HG03108 (cell line): ENCODE measurements around the gene BORCS8.
"Not testable (repeated sequence)": the region's sequence is repeated elsewhere in the genome, so short reads cannot be mapped to it uniquely, and the experiment has no call there.

ENCODE experiments used
- ATAC-seq: cut with Tn5 transposase; IDR thresholded peaks from one replicate; pipeline ENCODE4 v1.9.1; 2021; ENCODE audit warnings: moderate library complexity; ENCODE audit not compliant: unreplicated experiment

Gene BORCS8

DNA sequence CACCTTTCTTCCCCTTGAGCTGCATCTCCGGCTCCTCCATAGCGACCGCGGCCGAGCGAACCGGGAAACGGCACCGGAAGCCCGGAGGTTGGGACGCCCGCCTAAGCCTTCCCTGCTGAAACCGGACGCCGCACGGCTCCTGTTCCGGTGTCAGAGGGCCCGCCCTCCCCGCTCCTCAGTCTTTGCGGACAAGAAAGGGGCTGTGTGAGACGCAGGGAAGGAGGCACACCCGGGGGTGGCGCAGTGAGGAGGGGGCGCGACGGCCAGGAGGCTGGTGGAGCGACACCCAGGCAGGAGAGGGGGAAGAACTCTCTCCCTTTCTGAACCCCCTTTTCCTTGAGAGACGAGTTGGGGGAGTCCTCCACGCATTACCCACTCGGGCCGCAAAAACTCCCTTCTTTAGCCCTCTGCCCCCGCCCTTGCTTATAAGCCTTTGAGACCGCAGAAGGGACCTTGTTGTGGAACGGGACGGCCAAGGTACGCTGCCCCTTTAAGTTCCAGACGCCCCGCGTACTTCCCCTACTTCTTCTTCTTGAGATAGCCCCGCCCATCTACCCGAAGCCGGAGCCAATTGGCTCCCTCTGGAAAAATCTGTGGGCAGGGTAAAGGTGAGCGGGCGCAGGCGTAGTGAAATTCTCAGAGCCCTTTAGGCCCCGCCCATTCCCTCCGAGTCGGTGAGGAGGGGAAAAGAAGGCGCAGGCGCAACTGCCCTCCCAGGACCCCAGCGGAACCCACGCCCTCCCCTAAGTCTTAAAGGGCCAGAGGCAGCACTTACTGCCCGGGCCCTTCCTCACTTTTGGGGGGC lies at the start of gene BORCS8, which contains the start of gene RFXANK:
Gene BORCS8, minus strand, starts transcription at position 75 of the 805 bp plus-strand sequence. Its CDS starts 35 bp downstream, at position 40.
Gene RFXANK, plus strand, starts transcription at position 181 of the 805 bp plus-strand sequence. CDS start 1,689 bp downstream, outside the sequence.
- ATAC-seq = peak; percentile 86

DNA sequence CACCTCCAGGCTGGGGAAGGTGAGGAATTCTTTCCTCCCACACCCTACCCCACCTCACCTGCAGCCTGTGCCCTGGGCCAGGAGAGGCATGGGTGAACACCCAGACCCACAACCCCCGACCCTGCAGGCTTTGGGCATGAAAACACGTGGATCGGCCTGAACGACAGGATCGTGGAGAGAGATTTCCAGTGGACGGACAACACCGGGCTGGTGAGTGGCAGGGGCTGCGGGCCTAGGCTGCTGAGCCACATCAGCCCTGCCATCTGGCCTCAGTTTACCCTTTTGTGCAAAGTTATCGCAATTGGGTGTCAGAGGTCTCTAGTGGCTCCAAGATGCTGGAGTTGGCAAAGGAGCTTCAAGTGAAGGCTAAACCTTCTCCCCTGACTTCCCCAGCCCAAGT lies 48.5 kb upstream of the BORCS8 start:
- no peak for ATAC-seq

DNA sequence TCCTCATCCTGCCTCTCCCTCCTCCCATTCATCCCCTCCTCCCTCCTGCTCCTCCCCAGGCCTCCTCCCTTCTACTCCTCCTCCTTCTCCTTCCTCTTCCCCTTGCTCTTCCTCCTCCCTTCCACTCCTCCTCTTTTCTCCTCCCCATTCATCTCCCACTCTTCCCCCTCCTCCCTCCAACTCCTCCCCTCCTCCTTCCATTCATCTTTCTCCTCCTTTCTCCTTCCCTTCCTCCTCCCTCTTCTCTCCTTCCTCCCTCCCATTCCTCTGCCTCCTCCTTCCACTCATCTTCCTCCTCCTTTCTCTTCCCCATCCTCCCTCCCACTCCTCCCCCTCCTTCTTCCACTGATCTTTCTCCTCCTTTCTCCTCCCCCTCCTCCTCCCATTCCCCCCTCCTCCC lies 47.7 kb upstream of the BORCS8 start:
- ATAC-seq = no peak

DNA sequence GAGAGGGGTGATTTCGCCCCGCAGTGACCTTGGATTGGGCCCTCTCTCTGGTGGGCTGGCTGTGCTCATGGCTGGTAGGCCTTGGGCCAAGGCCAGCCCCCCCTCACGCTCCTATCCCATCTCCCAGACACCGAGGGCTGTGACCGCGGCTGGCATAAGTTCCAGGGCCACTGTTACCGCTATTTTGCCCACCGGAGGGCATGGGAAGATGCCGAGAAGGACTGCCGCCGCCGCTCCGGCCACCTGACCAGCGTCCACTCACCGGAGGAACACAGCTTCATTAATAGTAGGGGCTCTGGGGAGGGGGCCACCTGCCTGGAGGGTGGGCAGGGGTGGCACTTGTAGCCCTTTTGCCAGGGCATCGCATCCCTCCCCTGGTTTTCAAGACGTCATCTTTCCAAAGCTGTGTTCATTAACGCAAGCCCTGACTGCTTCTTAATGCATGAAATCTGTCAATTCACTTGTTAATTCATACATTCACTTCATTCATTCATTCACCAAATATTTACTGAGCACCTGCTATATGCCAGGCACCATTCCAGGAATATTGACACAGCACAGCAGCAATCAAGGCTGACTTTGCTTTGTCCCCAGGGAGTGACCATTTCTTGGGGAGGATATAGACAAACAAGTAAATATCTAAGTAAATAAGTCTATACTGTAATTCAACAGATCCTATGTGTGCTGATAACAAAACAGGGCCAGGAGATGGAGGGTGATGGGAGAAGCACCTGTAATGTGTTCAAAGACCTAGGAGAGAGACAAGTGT lies 46.4 kb upstream of the BORCS8 start:
- ATAC-seq = no peak

DNA sequence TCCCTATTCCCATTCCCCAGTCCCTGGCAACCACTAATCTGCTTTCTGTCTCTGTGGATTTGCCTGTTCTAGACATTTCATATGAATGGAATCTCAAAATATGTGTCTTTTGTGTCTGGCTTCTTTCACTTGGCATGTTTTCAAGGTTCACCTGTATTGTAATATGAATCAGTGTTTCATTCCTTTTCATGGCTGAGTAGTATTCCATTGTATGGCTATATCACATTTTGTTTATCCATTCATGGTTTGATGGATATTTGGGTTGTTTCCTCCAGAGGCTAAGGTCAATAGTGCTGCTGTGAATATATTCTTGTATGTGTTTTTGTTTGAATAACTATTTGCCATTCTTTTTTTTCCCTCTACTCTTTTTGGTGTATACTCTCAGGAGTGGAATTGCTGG lies 44.2 kb upstream of the BORCS8 start:
- ATAC-seq = no peak

DNA sequence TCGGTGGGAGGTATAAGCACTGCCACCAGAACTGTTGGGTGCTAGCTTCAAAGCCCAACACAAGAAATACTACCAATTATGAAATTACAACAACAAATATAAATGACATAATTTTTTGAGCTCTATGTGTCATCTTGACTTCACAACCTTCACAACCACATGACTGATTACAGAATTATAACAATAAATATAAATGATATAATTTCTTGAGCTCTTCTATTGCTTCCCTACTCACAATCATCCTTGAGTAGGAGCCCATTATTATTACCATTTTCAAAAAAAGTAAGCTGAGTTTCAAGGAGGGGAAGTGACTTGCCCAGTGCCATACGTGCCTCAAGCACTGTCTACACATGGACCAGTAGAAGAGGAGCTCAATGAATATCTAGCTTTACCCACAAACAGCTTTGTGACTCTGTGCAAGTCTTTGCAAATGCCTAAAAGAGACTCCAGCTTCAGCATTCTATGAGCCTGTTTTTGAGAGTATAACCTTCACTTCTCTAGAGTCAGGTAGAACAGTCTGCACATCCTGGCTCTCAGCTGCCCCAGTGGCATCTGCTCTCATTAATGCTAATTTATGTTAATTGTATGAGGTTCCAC lies 42.4 kb upstream of the BORCS8 start:
- ATAC-seq = no peak

DNA sequence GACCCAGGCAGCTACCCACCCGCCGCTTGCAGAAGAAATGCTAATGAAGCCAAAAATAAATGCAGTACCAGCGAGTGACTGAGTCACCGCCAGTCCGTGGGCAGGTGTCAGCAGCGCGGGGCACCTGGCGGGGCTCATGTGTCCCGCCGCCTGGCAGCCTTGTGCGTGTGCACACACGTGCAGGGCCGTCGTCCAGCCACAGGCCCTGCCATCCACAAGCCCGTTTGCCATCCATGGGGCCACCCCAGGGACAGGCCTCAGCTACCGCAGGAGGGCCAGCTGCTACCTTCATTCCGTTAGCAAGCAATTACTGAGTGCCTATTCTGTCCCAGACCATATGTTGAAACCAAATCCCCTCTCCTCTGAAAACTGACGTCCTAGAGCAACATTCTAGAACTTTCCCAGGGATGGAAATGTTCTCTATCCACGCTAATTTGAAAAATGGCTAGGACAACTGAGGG lies 40.3 kb upstream of the BORCS8 start:
- no peak for ATAC-seq

DNA sequence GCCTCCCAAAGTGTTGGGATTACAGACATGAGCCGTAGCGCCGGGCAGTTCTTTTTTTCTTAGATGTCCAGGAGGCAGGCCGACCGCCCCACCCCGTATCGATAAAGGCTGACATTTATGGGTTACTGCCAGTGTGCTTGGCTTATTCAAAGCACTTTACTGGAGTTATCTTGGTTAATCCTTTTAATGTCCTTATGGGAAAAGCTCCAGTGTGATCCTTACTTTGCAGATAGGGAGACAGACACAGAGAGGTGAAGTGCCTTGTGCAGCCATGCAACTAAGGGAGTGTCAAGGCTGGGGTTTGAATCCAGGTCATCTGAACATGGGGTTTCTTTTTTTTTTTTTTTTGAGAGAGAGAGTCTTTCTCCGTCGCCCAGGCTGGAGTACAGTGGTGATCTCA lies 39.0 kb upstream of the BORCS8 start:
- no peak for ATAC-seq

DNA sequence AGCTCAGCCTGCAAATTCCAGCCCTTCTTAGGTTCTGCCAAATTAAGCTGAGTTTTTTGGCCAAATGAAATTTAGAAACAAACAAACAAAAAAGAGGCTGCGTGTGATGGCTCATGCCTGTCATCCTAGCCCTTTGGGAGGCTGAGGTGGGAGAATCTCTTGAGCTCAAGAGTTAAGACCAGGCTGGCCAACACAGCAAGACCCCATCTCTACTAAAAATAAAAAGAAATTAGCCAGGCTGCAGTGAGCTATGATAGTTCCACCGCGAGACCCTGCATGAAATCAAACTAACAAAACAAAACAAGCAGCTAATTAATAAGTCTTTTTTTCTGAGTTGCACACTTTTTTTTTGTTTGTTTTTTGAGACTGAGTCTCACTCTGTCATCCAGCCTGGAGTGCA lies 37.7 kb upstream of the BORCS8 start:
- no peak for ATAC-seq

DNA sequence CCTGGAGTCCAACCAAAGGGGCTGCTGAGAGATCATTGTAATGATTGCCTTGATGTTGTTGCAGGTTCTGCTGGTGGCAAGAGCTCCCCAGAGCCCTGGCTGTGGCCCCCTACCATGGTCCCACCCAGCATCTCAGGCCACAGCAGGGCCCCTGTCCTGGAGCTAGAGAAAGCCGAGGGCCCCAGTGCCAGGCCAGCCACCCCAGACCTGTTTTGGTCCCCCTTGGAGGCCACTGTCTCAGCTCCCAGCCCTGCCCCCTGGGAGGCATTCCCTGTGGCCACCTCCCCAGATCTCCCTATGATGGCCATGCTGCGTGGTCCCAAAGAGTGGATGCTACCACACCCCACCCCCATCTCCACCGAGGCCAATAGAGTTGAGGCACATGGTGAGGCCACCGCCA lies 35.3 kb upstream of the BORCS8 start:
- ATAC-seq = no peak

DNA sequence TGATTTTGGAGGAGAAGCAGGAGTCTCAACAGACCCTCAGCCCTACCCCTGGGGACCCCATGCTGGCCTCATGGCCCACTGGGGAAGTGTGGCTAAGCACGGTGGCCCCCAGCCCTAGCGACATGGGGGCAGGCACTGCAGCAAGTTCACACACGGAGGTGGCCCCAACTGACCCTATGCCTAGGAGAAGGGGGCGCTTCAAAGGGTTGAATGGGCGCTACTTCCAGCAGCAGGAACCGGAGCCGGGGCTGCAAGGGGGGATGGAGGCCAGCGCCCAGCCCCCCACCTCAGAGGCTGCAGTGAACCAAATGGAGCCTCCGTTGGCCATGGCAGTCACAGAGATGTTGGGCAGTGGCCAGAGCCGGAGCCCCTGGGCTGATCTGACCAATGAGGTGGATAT lies 34.7 kb upstream of the BORCS8 start:
- no peak for ATAC-seq

DNA sequence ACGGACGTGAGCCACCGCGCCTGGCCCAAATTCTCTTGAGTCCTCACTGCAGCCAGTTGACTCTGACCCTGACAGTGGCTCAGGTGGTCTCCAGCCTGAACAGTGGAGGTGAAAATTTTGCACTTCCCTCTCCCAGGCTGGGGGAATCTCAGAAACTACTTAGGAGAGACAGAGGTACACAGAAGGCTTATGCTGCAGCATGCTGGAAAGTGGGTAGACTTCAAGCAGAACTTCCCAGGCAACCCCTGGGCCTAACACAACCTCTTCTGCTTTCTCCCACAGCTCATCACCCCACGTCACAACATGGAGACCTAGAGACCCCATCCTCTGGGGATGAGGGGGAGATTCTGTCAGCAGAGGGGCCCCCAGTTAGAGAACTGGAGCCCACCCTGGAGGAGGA lies 34.3 kb upstream of the BORCS8 start:
- ATAC-seq = no peak

DNA sequence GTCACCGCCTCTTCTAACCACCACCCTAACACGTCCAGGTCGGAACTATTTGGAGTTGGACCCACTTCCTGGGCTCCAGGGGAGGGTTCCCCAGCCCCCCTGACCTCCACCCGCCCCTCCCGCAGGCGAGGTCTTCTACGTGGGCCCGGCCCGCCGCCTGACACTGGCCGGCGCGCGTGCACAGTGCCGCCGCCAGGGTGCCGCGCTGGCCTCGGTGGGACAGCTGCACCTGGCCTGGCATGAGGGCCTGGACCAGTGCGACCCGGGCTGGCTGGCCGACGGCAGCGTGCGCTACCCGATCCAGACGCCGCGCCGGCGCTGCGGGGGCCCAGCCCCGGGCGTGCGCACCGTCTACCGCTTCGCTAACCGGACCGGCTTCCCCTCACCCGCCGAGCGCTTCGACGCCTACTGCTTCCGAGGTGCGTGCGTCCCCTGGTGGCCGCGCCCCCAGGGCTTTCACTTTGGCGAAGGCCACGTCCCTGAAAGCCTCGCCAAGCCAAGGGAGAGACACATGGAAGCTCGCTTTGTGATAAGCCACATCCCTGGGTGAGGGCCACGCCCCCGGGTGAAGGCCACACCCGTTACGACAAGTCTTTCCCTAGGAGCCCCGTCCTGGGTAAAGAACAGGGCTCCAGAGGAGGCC lies 33.0 kb upstream of the BORCS8 start:
- no peak for ATAC-seq

DNA sequence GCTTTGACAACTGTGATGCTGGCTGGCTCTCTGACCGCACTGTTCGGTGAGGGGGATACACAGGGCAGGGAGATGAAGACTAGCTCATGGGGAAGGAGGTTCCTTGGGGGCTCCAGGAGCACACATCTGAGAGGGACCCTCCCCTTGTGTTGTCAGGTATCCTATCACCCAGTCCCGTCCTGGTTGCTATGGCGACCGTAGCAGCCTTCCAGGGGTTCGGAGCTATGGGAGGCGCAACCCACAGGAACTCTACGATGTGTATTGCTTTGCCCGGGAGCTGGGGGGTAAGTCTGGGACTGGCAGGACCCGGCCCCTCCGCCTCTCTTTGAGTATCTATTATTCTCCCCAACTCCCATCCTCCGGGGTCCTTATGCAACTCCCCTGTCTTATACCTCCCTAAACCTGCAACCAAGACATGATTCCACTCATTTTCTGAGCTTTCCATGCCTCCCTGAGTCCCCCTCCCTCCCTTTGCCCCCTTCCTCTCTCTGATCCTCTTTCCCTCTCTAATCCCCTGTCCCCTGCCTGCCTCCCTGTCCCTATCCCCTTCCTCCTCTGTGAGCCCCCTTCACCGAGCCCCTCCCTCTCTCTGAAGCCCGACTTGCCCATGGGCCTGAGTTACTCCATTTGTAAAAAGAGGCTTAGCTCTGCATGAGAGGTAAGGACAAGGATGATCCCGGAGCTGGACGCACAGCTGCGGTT lies 32.3 kb upstream of the BORCS8 start:
- ATAC-seq = no peak

DNA sequence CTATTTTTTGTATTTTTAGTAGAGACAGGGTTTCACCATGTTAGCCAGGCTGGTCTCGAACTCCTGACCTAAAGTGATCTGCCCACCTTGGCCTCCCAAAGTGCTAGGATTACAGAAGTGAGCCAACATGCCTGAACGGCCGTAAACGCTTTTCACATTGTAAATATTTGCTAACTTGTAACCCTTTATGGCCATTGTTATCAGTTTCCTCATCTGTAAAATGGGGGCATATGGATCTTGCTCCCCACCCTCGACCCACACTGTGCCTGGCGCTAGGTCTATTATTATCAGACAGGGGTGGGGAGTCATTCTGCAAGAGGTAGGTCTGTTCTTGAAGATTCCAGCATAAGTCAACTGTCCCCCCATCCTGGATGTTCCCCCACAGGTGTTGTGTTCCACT lies 31.7 kb upstream of the BORCS8 start:
- no peak for ATAC-seq

DNA sequence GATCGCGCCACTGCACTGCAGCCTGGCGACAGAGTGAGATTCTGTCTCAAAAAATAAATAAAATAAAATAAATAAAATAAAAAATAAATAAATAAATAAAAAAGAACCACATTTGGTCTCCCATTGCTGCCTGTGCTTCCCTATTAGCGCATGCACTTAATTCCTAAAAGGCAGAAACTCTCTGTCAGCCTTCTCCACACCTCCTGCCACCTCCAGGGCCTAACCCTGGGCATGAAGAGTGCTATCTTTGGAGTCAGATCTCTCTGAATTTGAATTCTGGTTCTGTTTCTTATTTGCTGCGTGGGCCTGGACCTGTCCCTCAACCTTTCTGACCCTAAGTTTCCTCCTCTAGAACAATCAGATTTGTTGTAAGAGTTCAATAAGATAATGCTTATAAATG lies 31.1 kb upstream of the BORCS8 start:
- no peak for ATAC-seq

DNA sequence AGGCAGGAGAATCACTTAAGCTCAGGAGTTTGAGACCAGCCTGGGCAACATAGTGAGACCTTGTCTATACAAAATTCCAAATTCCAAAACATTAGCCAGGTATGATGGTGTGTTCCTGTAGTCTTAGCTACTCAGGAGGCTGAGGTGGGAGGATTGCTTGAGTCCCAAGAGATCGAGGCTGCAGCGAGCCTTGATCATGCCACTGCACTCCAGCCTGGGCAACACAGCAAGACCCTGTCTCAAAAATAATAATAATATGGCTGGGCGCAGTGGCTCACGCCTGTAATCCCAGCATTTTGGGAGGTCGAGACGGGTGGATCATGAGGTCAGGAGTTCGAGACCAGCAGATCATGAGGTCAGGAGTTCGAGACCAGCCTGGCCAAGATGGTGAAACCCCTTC lies 29.0 kb upstream of the BORCS8 start:
- not testable (repeated sequence) for ATAC-seq

DNA sequence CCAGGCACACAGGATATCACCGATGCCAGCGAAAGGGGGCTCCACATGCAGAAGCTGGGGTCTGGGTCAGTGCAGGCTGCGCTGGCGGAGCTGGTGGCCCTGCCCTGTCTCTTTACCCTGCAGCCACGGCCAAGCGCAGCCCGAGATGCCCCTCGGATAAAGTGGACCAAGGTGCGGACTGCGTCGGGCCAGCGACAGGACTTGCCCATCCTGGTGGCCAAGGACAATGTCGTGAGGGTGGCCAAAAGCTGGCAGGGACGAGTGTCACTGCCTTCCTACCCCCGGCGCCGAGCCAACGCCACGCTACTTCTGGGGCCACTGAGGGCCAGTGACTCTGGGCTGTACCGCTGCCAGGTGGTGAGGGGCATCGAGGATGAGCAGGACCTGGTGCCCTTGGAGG lies 27.0 kb upstream of the BORCS8 start:
- ATAC-seq = no peak

DNA sequence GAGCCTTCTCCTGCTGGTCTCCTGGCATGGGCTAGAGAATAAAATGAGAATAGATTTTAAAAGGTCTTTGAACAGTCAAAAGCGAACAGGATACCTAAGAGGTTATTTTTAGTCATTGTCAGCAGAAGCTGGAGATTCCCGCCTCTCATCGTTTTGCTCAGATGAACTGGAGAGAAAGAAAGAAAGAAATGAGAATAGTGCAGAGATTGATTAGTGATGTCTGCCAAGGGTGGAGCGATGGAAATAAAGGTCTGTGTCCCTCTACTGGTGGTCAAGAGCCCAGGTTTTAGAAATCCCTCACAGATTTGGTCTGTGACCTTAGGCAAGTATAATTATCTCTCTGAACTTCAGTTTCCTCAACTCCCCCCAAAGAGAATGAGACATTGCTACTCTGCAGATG lies 25.1 kb upstream of the BORCS8 start:
- no peak for ATAC-seq

DNA sequence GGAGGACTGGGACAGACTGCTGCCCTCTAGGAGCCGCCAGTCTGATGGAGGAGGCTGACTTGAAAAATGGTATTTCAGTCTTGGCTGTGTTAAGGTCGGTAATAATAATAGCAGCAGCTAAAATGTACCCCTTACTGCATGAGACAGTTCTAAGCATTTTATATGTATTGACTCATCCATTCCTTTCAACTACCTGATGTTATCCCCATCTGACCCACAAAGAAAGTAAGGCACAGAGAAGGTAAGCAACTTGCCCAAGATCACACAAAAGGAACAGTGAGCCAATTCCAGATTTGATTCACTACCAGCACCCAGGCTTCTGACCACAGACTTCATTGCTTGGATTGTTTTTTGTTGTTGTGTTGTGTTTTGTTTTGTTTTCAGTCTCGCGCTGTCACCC lies 23.8 kb upstream of the BORCS8 start:
- no peak for ATAC-seq

DNA sequence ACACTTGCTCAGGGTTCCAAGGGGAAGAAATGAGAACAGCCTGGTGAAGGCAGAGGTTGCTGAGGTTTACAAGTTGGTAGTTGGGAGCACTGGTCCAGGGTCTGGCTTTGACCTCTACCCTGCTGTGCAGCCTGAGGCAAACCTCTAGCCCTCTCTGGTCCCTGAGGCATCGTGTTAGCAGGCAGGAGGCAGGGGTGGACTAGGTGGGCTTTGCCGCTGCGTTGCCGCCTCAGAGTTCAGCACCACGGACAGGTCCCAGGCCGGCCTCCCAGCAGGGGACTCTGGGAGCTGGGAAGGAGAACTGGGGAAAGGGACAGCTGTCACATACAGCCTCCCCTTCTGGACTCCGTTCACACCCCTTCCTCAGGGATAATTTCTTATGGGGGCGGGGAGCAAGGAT lies 22.9 kb upstream of the BORCS8 start:
- ATAC-seq = no peak
